KMS-11 (cell line): ENCODE data around the gene GTPBP1.

Experiments used
- H2AFZ ChIP-seq: fragments of 200-600 bp; sonication (generic); 2 replicates; pipeline ENCODE4 v1.6.1; 2016; ENCODE audit warnings: antibody characterized with exemption, mixed run types, low read depth
- H3K27ac ChIP-seq: fragments of 200-600 bp; sonication (generic); 2 replicates; pipeline ENCODE4 v1.6.1; 2016; ENCODE audit warnings: mild to moderate bottlenecking, mixed run types
- H3K27me3 ChIP-seq: fragments of 200-600 bp; sonication (generic); 2 replicates; pipeline ENCODE4 v1.6.1; 2017; ENCODE audit warnings: mild to moderate bottlenecking, low read depth, mixed run types, moderate library complexity; ENCODE audit not compliant: insufficient read depth
- H3K36me3 ChIP-seq: fragments of 200-600 bp; sonication (generic); 2 replicates; pipeline ENCODE4 v1.6.1; 2017; ENCODE audit warnings: mild to moderate bottlenecking, mixed run types; ENCODE audit not compliant: insufficient read depth
- H3K4me1 ChIP-seq: fragments of 200-600 bp; sonication (generic); 2 replicates; pipeline ENCODE4 v1.6.1; 2016; ENCODE audit warnings: mild to moderate bottlenecking, low read depth, mixed run types; ENCODE audit not compliant: poor library complexity, severe bottlenecking
- H3K4me2 ChIP-seq: fragments of 200-600 bp; sonication (generic); 2 replicates; pipeline ENCODE4 v1.7.0; 2016; ENCODE audit warnings: mild to moderate bottlenecking, mixed run types
- H3K4me3 ChIP-seq: fragments of 200-600 bp; sonication (generic); IDR thresholded peaks from 2 replicates; pipeline ENCODE4 v1.6.1; 2017; ENCODE audit warnings: low read depth, low read length, mixed read lengths; ENCODE audit not compliant: insufficient read depth
- H3K79me2 ChIP-seq: fragments of 200-600 bp; sonication (generic); 2 replicates; pipeline ENCODE4 v1.6.1; 2016; ENCODE audit warnings: low read depth, mixed run types; ENCODE audit not compliant: insufficient read depth
- H3K9ac ChIP-seq: fragments of 200-600 bp; sonication (generic); 2 replicates; pipeline ENCODE4 v1.6.1; 2016; ENCODE audit warnings: mild to moderate bottlenecking, mixed run types
- H4K20me1 ChIP-seq: fragments of 200-600 bp; sonication (generic); 2 replicates; pipeline ENCODE4 v1.6.1; 2016; ENCODE audit warnings: mild to moderate bottlenecking, mixed run types; ENCODE audit not compliant: insufficient read depth
- TF ChIP-seq, protein P1 (sequence below): fragments of 200-600 bp; sonication (generic); conservative IDR thresholded peaks from 2 replicates; pipeline ENCODE4 v1.6.1; 2017; ENCODE audit warnings: low read depth, mild to moderate bottlenecking, antibody characterized with exemption, low read length, moderate library complexity, mixed read lengths

The GTPBP1 gene

DNA sequence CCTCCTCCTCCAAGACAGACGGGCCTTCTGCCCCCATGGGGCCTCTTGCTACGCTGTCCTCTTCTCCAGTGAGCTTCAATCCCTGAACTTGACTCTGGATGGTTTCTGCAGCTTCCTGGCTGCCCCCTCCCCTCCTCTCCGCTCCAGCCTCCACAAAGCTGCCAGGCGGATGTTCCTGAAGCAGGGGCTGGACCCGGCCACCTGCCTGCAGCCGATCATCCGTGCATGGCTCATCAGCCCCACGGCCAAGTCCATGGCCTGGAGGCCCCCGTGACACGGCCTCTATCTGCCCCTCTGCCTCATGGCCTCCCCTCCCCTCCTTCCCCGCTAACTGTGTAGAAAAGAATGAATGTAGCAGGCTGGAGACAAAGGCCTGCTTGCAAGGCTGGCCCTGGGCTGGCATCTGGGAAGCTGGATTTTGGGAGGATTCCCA, 56.8 kb downstream of the GTPBP1 start:
- TF ChIP-seq, protein P1, sequence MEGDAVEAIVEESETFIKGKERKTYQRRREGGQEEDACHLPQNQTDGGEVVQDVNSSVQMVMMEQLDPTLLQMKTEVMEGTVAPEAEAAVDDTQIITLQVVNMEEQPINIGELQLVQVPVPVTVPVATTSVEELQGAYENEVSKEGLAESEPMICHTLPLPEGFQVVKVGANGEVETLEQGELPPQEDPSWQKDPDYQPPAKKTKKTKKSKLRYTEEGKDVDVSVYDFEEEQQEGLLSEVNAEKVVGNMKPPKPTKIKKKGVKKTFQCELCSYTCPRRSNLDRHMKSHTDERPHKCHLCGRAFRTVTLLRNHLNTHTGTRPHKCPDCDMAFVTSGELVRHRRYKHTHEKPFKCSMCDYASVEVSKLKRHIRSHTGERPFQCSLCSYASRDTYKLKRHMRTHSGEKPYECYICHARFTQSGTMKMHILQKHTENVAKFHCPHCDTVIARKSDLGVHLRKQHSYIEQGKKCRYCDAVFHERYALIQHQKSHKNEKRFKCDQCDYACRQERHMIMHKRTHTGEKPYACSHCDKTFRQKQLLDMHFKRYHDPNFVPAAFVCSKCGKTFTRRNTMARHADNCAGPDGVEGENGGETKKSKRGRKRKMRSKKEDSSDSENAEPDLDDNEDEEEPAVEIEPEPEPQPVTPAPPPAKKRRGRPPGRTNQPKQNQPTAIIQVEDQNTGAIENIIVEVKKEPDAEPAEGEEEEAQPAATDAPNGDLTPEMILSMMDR = no peak
- Histone ChIP-seq H3K4me2 (no peak overlapping the region), H3K27ac (no peak overlapping the region), H3K79me2 (no peaks in the 10 kb centered on the region), H3K9ac (no peak overlapping the region), H3K4me3 (no peak overlapping the region), H3K4me1 (no peaks in the 10 kb centered on the region), H2AFZ (no peak overlapping the region), H4K20me1 (no peaks in the 10 kb centered on the region), H3K27me3 (peaks cover 5% of the 10 kb centered on the region; the same call in 1 of the 2 replicates), H3K36me3 (no peaks in the 10 kb centered on the region)

DNA sequence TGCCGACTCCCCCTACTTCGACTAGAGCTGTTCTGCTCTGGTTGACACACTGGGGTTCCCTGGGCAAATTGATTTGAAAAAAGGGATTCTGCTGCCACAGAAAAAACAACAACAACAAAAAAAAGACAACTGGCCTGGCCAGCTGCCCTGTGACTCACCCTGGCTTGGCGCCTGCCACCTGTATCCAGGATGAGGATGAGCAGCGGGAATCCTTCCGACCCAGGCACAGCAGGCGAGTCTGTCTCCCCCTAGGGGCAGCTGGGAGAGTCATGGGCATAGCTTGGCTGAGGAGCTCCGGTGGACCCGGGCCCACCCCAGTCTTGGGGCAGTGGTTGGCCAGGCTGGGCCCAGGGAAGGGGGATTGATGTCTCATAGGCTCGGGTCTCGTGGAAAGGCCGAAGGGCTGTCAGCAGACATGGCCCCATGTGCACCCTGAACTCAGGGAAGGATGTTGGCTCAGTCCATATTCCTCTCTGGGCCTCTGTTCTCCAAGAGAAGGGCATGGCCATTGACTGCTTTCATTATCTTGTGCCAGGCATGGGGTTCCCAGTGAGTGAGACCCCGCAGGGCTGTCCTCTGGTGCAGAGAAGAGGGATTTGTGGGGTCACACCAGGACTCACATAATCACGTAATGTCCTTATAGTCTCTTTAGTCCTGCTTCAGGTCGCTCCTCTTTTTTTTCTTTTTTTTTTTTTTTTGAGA, 60.5 kb downstream of the GTPBP1 start:
- Histone ChIP-seq H3K27me3 (peaks cover 5% of the 10 kb centered on the region; the same call in 1 of the 2 replicates), H3K9ac (no peak overlapping the region), H3K36me3 (no peaks in the 10 kb centered on the region), H2AFZ (no peak overlapping the region), H4K20me1 (no peaks in the 10 kb centered on the region), H3K4me2 (no peak overlapping the region), H3K79me2 (no peaks in the 10 kb centered on the region), H3K27ac (no peak overlapping the region), H3K4me3 (no peak overlapping the region), H3K4me1 (no peaks in the 10 kb centered on the region)
- TF ChIP-seq, protein P1 = peak; percentile 81

DNA sequence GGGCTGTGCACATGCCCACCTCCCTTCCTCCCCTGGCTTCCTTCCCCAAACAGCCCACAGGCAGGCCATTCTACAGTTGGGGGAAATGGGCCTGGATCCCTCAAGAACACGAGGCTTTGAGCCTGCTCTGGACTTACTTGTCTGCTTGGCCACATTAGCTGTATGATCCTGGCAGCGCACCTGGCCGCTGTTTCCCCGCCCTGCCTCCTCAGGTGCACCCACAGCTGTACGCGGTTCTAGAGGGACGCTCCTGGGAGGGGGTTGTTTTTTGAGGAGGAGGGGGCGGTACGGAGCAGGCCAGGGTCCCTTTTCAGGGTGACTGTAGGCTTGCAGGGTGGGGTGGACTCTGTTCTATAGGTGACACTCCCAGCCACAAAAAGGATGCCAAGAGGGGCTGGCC, 61.6 kb downstream of the GTPBP1 start:
- Histone ChIP-seq H3K4me1 (no peaks in the 10 kb centered on the region), H4K20me1 (no peaks in the 10 kb centered on the region), H3K79me2 (no peaks in the 10 kb centered on the region), H3K27me3 (peaks cover 5% of the 10 kb centered on the region; the same call in 1 of the 2 replicates), H3K27ac (no peak overlapping the region), H3K4me3 (no peak overlapping the region), H3K9ac (no peak overlapping the region), H3K36me3 (no peaks in the 10 kb centered on the region), H3K4me2 (no peak overlapping the region), H2AFZ (no peak overlapping the region)
- TF ChIP-seq, protein P1 = no peak

DNA sequence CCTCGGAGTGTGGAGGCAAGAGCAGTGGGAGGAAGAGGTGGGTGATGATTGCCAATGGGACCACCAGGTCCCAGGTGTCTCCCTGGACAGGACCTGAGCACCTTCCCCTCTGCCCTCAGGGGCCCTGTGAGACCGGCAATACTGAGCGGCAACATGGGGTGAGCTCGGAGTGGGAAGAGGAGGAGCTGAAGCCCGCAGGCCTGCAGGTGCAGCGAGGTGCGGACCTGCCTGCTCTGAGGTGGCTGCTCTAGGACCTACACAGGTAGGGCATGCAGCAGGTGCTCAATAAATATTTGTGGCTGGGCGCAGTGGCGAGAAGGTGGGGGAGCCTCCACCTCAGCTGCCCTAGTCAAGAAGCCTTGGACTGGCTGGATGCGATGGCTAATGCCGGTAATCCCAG, 62.3 kb downstream of the GTPBP1 start:
- Histone ChIP-seq H3K4me2 (no peak overlapping the region), H4K20me1 (no peaks in the 10 kb centered on the region), H3K4me3 (no peak overlapping the region), H3K9ac (no peak overlapping the region), H3K27me3 (peaks cover 5% of the 10 kb centered on the region; the same call in 1 of the 2 replicates), H3K4me1 (no peaks in the 10 kb centered on the region), H3K27ac (no peak overlapping the region), H3K79me2 (no peaks in the 10 kb centered on the region), H2AFZ (no peak overlapping the region), H3K36me3 (no peaks in the 10 kb centered on the region)
- TF ChIP-seq, protein P1 = no peak
